ENCODE measurements around the gene HTR1B.

The HTR1B gene

GRCh38 chr6:77456531-77457248, 6.6 kb downstream of the HTR1B start:
- DNase-seq (ENCODE audit: low spot score) = no peak

- DNase-seq (ENCODE audit: low spot score) = no peak
Observed at GRCh38 chr6:77455271-77455670, 8.0 kb downstream of the HTR1B start.

GRCh38 chr6:77454386-77454785, 8.9 kb downstream of the HTR1B start:
- no peak for DNase-seq (ENCODE audit: low spot score)

- no peak for DNase-seq (ENCODE audit: low spot score)
Observed at GRCh38 chr6:77451466-77451865, 11.8 kb downstream of the HTR1B start.

- no peak for DNase-seq (ENCODE audit: low spot score)
Observed at GRCh38 chr6:77450924-77451323, 12.4 kb downstream of the HTR1B start.

GRCh38 chr6:77448546-77448945, 14.7 kb downstream of the HTR1B start:
- DNase-seq (ENCODE audit: low spot score) = no peak

- no peak for DNase-seq (ENCODE audit: low spot score)
Observed at GRCh38 chr6:77447254-77447653, 16.0 kb downstream of the HTR1B start.

GRCh38 chr6:77446249-77446648, 17.0 kb downstream of the HTR1B start:
- no peak for DNase-seq (ENCODE audit: low spot score)

GRCh38 chr6:77445214-77445613, 18.1 kb downstream of the HTR1B start:
- no peak for DNase-seq (ENCODE audit: low spot score)

GRCh38 chr6:77440206-77440976, 22.9 kb downstream of the HTR1B start:
- DNase-seq (ENCODE audit: low spot score) = no peak

GRCh38 chr6:77433888-77434287, 29.4 kb downstream of the HTR1B start:
- no peak for DNase-seq (ENCODE audit: low spot score)

GRCh38 chr6:77430504-77430903, 32.8 kb downstream of the HTR1B start:
- DNase-seq (ENCODE audit: low spot score) = no peak

- DNase-seq (ENCODE audit: low spot score) = no peak
Observed at GRCh38 chr6:77425671-77426070, 37.6 kb downstream of the HTR1B start.

GRCh38 chr6:77425216-77425615, 38.1 kb downstream of the HTR1B start:
- no peak for DNase-seq (ENCODE audit: low spot score)

GRCh38 chr6:77424761-77425160, 38.5 kb downstream of the HTR1B start:
- DNase-seq (ENCODE audit: low spot score) = no peak

GRCh38 chr6:77416839-77417238, 46.5 kb downstream of the HTR1B start:
- no peak for DNase-seq (ENCODE audit: low spot score)

GRCh38 chr6:77415706-77416105, 47.6 kb downstream of the HTR1B start:
- DNase-seq (ENCODE audit: low spot score) = no peak

All from left forelimb (tissue), 1 donor.